ENCODE data around the gene NUP88.

GRCh38 chr17:5425826-5426225 is 6.4 kb upstream of the NUP88 start:
- TF ChIP-seq SIN3A (IDR thresholded peaks at IDR 0.05; ENCODE audit: borderline replicate concordance, insufficient read depth, low read depth, low read length): no peak
- no peak for TF ChIP-seq CTCF (IDR thresholded peaks at IDR 0.05)
- no peak for TF ChIP-seq REST (IDR thresholded peaks at IDR 0.05; ENCODE audit: insufficient read depth in 1 of 2, low read depth in 2 of 2, low read length in 1 of 2)

All from Panc1 (cell line).